NCI-H2171 (cell line): ENCODE measurements around the gene FGFBP2.
"Not testable (repeated sequence)": the region's sequence is repeated elsewhere in the genome, so short reads cannot be mapped to it uniquely, and the experiment has no call there.

ENCODE experiments used
- DNase-seq: peaks from one replicate; lab custom pipeline; 2025; lab: John Stamatoyannopoulos, UW

The FGFBP2 gene

DNA sequence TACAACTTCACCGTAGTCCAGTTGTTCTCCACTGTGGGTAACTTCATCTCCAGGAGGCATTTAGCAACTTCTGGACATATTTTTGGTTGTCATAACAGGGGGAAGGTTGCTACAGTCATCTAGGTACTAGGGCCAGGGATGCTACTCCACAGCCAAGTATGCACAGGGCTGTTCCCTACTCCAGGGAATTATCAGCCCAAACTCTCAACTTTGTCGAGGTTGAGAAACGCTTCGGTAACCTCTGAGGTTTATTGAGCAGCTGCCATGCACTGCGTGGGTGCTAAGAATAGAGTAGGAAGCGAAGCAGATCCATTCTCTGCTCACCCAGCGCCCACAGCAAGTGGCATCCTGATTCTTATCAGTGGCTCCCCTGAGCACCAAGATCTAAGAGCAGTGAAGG lies 32.7 kb downstream of the FGFBP2 start:
- no peak for DNase-seq

DNA sequence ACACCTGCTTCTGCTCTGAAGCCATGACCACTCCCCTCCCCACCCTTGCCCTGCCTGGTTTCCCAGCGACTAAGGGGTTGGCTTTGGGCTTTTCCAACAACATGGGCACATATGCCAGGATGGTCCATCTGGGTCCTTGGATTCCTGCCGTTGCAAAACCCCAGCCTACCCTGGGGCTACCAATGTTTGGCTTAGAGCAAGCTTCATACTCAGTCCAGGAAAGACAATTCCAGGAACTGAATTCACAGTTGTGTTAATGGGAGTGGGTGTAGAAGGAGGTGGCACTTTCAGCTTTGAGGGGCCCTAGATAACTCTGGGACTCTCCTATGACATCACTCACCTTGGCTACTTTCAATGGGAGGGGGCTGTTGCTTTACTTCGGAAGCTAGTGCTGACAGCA lies 33.4 kb downstream of the FGFBP2 start:
- DNase-seq: no peak

DNA sequence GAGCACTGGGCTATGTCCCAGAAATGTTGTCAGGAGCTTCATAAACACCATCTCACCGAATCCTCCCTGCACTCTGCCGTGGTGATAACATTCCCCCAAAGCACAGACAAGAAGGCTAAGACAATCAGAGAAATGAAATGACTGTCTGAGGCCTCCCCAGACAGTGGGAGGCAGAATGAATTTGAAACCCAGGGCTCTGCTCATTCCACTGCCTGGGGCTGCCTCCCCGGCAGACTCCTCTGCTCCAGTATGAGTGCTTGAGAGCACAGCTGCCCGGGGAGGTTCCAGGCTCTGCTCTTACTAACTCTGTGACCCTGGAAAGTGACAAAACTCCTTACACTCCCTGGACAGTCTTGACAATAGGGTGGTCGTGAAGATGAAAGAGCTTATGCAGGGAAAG lies 34.1 kb downstream of the FGFBP2 start:
- no peak for DNase-seq

DNA sequence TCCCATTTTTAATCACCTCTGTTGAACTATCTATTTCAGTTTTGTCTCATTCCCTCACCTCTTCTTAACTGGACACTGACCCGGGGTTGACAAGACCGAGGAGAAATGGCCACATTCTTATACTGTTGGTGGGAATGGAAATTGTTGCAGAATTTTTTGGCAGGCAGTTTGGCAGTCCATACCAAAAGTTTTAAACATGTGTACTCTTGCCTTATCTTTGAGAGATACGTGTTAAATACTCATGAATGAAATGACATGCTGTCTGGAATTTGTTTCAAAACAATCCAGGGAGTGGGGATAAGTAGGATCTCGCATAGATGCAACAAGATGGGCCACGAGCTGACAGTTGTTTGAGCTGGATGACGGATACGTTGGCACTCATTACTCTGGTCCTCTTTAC lies 36.5 kb downstream of the FGFBP2 start:
- no peak for DNase-seq

DNA sequence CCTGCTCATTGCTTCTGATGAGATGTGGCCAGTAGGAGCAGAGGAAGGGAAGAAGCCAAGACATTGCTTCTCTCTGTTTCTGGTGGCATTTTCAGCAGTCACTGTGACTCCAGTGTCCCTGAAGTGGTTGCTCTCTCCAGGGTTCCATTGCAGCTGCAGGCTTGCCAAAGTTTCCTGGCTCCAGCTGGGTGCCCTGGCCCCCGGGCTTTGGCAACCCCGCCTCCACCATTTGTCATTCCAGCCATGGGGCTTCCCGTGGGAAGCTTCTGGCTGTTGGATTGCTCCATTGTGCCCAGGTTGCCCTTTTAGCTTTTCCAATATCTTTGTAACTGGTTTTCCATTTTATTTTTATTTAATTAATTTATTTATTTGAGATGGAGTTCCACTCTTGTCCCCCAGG lies 37.1 kb downstream of the FGFBP2 start:
- no peak for DNase-seq

DNA sequence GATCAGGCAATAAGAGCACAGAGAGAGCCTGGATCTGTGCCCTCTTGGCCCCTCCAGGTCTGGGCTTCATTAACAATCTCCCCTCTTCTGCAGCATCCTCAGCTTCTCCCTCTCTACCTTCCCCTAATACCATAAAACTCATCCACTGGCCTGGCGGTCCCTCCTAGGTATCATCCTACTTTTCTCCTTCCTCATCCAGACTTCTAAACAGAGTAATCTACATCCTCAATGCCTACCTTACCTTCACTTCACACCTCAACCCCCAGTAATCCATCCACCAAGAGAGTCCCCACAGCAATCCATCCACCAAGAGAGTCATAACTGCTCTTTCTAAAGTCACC lies 41.4 kb downstream of the FGFBP2 start:
- DNase-seq: no peak

DNA sequence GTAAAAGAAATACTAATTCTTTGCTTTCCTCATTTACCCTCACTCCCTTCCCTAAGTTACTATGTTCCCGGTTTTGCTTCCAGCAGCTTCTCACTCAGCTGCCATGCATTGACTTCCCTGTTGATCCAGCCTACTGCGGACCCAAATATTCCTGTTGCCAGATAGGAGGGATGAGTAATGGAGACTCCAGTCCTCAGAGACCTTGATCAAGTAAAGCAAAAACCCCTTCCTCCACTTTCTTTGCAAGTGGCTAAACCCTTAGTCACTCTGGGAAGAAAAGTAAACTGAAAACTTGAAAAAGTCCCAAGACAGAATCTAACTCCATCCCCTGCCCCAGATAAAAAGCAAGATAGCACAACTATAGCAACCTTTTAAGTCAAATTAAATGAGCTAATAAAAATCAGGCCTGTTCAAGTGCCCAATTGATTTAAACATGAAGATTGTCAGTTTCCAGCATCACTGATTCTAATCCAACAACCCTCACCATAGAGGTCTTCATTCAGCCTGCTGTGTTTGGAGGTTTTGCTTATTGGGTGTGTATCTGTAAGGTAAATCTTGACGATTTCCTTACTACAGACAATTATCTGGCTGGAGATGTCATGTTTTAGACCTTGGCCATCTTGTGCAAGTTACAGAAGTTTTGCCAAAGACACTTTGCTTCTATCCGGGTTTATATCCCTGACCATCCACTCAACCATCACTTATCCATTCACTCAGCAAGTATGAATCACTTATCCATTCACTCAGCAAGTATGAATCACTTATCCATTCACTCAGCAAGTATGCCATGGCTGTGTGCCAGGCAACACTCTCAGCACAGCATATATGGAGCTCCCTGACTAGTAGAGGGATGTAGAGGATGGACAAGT lies 42.0 kb downstream of the FGFBP2 start:
- DNase-seq: no peak

DNA sequence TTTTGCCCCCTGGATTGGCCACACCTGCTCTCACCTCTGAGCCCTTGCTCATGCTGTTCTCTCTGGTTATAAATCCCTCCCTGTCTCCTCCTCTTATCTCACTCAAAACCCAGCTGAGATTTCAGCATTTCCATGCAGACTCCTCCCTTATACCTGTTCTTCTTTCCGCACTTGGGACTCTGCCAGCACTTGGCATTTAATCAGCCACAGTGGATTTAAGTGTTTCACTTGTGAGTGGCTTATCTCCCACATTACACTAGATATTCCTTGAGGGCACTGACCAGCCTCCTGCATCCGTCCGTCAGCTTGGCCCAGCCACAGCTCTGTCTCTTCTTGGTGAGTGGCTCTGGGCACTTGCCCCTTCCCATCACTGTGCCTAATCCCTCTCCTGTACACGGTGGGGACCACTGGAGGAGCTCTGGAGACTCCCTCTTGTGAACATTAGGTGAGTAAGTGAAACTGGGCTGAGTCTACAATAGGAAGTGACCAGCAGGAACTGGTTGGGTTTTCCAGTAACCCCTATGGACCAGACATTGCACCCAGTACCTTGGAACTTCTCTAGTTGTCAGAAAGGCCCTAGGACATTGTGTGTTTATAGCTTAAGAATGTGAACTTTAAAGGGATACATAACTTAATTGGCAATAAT lies 44.4 kb downstream of the FGFBP2 start:
- DNase-seq: no peak

DNA sequence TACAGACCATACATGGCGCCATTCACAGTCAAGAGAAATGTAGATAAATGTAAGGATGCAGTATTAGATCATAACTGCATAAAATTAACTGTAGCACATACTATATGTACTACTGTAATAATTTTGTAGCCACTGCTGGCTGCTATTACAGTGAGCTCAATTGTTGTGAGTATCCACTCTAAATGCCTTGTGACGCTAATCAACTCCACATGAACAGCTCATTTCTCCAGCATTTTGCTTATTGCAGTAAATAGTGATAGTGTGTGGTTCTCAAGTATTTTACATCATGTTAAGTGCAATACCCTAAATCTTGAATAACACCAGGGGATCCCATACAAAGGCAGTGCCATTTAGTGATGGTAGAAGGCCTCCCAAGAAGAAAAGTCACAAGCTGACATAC lies 45.7 kb downstream of the FGFBP2 start:
- no peak for DNase-seq

DNA sequence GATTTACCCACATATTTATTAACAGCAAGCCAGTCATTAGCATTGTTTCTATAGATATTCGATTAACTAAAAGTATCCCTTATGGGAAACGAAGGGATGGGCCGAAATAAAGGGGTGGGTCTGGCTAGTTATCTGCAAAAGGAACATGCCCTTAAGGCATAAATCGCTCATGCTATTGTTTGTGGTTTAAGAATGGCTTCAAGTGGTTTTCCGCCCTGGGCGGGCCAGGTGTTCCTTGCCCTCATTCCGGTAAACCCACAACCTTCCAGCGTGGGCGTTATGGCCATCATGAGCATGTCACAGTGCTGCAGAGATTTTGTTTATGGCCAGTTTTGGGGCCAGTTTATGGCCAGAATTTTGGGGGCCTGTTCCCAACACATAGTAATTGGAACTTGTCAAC lies 46.6 kb downstream of the FGFBP2 start:
- not testable (repeated sequence) for DNase-seq

DNA sequence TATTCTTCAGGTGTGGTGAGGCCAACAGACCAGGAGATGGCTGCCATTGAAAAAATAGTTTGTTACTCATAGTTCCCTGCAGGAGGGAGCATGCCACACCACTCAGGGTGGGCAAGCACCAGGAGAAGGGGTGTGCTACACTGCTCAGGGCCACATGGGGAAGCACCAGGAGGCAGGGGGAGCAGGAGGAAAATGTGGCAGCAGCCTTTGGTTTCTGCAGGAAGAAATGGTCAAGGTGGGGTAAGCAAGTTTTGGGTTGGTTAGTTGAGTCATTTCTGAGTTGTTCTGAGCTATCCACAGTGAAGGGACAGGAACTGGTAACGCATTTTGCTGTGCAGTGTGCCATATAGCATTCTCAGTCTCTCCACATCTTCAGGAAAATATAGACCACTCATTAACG lies 48.2 kb downstream of the FGFBP2 start:
- DNase-seq: no peak

DNA sequence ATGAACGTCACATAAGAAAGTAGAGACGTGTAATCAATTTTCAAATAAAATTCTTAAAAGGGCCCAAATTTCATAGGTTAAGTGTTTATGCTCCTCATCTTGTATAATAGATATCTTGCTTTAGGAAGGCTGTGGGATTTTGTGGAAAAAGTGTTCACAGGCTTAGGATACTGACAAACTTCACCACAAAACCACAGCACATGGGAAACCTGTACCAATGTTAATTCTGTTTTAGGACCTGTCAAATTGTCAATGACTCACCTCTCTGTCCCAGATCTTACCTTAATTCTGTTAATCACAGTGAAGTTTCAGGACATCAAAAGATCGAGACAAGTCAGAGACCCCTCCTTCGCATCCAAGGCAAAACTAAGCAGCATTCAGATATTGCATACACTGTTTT lies 48.7 kb downstream of the FGFBP2 start:
- no peak for DNase-seq

DNA sequence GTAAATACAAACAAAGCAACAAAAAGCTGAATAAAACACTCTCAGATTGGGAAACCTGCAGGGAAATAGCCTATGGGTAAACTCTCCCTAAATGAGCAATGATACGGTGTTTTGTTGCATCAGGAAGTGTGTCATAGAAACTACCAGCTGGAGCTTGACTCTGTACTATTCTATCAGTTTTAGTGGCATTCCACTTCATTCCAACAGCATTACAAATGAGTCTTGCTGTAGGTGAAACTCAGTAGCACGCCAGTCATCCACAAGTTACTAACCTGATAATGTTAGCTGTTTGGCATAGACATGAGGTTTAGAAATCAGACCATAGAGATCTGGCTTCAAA lies 49.4 kb downstream of the FGFBP2 start:
- DNase-seq: no peak

DNA sequence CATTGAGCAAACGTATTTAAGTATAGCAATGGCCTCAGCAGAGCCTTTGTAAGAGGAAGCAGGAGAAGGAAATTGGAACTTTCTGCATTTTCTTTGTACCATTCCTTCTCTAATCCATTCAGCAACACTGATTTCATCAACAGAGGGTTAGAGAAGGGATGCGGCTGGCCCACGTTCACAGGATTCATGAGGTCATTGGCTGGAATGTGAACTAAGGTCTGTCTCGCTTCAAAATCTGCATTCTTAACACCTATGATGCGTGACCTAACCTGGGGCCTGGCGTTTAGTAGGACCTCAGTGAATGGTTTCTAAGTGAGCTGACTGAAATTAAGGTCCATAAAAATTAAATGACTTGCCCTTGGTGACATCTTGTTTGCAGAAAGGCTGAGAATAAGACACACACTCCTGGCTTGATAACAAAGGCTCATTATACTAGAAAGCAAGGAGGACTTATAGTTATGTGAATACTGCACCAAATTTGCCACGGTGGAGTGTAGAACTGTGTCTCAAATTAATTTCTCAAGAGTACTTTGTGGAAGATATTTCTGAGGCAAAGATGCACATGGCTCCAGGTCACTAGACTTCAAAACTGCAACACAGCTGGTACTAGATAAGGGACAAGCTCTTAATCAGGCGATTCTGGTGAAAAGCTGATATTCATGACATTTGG lies 49.9 kb downstream of the FGFBP2 start:
- DNase-seq: no peak

DNA sequence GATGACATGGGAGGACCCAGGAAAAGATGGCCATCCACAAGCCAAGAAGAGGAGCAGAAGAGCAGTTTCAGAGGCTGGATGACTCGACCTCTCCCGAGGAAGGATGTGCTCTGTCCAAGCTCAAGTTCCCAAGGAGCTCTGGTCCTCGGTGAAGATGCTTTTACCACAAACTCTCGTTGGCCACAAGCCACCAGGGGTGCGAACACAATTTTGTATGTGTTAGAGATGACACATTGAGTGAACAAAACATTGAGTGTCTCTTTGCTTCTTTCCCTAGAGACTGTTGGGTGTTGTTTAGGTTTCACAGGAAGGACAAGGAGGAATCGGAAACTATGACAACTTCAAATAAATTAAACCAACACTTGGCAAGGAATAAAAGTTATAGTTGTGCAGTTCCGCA lies 50.7 kb downstream of the FGFBP2 start:
- no peak for DNase-seq
